GM19099 (cell line): Measurements from ENCODE around the gene ZNF618.

Source experiments
- POLR2A ChIP-seq: IDR thresholded peaks from 3 replicates; pipeline ENCODE4 v1.6.1; 2011; ENCODE audit warnings: low read depth; ENCODE audit not compliant: insufficient read length; ENCODE audit errors: extremely low read depth

Gene ZNF618

GRCh38 chr9:114047717-114048116 is 171.6 kb downstream of the ZNF618 start:
- TF ChIP-seq POLR2A = no peak

DNA sequence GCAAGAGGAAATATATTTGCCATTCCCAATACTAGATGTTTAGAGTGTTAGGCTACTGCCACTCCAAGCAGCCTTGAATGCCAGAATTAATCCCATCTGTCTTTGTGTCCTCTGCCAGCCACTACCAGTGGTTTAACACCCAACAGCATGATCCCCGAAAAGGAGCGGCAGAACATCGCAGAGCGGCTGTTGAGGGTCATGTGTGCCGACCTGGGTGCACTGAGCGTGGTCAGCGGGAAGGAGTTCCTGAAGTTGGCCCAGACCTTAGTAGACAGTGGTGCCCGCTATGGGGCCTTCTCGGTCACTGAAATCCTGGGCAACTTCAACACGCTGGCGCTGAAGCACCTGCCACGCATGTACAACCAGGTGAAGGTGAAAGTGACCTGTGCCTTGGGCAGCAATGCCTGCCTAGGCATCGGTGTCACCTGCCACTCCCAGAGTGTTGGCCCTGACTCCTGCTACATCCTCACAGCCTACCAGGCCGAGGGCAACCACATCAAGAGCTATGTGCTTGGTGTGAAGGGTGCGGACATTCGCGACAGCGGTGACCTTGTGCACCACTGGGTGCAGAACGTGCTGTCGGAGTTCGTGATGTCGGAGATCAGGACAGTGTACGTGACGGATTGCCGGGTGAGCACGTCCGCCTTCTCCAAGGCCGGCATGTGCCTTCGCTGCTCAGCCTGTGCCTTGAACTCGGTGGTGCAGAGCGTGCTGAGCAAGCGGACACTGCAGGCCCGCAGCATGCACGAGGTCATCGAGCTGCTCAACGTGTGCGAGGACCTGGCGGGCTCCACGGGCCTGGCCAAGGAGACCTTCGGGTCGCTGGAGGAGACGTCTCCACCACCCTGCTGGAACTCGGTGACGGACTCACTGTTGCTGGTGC is 172.7 kb downstream of the ZNF618 start:
- TF ChIP-seq POLR2A = no peak

GRCh38 chr9:114049441-114050225 is 173.5 kb downstream of the ZNF618 start:
- TF ChIP-seq POLR2A = no peak

DNA sequence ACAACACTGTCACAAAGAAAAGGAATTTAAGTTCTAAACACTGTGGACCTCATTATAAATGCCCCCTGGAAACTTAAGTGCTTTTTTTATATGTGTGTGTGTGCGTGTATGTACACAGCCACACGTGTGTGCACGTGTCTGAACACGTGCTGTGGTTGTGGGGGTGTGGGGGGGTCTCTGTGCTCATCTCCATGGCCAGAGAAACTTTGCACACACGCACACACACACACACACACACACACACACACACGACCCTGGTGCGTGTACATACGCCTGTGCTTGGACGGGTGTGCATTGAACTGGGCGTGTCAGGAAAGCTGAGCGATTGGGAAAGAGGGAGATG is 174.1 kb downstream of the ZNF618 start:
- TF ChIP-seq POLR2A = no peak

- TF ChIP-seq POLR2A = no peak
Observed at GRCh38 chr9:114050646-114051045, 174.5 kb downstream of the ZNF618 start.

DNA sequence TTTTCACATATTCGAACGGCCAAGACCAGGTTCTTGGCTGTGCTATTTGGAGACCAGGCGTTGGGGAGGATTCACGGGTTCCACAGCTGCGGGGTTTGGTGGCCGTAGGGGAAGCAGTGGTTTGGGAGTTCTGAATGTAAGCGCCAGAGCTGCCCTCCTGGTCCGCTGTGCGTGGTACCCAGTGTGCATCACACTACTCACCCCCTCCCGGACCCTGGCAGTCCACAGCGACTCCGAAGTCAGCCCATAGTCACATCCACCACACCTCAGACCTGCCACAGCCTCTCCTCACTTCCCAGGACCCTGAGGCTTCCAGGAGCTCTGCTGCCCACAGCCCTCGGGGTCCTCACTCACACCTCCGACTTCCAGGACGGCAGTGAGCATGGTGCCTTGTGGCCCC is 175.2 kb downstream of the ZNF618 start:
- TF ChIP-seq POLR2A = no peak

DNA sequence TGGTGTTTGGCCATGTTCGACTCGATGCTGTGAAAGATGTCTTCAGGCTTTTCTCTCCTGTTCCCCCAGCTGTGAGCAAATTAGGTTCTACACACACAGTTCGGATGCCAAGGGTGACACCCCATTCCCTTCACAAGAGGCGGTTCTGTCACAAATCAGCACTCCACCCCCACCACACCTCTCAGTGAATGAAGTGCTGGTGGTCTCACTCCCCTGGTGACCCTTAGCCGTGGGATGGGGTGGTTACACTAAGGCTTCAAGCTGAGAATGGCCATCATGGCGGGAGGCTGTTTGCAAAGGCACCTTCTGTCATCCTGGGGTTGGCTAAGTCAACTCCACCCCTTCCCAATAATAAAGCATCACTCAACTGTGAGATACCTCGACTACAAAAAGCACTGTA is 175.6 kb downstream of the ZNF618 start:
- TF ChIP-seq POLR2A = no peak

GRCh38 chr9:114053246-114054005 is 177.3 kb downstream of the ZNF618 start:
- TF ChIP-seq POLR2A = no peak

GRCh38 chr9:114054191-114054690 is 178.1 kb downstream of the ZNF618 start:
- no peak for TF ChIP-seq POLR2A

- no peak for TF ChIP-seq POLR2A
Observed at GRCh38 chr9:114055061-114055460, 179.0 kb downstream of the ZNF618 start.

GRCh38 chr9:114055894-114056293 is 179.8 kb downstream of the ZNF618 start:
- no peak for TF ChIP-seq POLR2A

- TF ChIP-seq POLR2A = no peak
Observed at GRCh38 chr9:114056527-114056926, 180.4 kb downstream of the ZNF618 start.

DNA sequence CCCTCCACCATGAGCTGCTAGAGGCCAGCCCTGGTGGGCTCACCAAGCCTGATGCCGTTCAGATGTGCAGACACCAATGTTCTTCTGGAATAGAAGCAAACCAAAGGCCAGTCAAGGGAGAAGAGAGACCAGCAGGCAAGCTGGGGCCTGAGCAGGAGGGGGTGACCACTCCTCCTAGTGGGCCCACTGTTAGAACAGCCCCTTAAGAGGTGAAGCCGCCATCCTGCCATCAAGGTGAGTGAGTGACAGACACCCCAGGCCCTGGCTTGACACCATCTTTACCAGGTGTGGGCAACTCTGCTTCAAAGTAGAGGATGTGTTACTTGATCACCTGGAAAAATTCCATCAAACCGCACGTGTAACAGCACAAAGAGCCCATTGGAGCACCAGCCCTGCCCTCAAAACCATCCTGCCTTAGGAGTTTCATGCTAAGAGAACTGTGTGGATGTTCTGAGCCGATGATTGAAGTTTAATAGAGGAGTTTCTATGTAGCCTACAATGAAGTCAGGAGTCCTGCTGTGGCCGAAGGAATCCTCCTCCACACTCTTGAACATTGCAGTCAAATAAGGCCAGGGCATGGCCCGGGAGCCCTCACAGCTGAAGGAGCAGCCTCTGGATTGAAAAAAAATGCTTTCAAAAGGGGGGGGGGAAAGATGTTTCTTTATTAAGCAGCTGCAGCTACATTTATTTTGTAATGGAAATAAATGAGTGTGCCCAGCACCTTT is 181.2 kb downstream of the ZNF618 start:
- TF ChIP-seq POLR2A = no peak

DNA sequence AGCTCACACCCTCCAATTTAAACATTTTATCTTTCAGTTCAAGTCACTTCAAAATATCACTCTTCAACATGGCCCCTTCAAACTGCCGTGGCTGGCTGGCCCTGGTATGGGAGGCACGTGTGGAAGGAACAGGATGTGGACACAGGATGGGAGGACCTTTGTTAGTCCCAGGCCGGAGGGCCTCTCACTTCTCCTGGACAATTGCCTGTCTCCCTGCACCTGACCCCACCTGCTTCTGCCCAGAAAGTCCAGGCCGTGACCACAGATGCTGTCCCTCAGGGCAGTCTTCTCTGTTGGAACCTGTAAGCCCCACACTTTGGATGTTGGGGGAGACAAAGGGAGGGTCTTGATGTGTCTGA is 182.6 kb downstream of the ZNF618 start:
- no peak for TF ChIP-seq POLR2A
